HepG2 (cell line): ENCODE data around the gene HNRNPM. TPM values are rescaled to one million over a fixed set of nuclear protein-coding genes. Genes with fewer than 3 reads are reported as not detected.
A peak's percentile ranks its signal among the peaks of the same experiment; 100 is the strongest.

Experiments used
- ARID4A ChIP-seq: sonication (generic); formaldehyde crosslinking; IDR thresholded peaks from 2 replicates; pipeline ENCODE4 v1.5.0; 2020; ENCODE audit warnings: mild to moderate bottlenecking, missing genetic modification reagents, borderline replicate concordance
- ATF6 ChIP-seq: sonication (generic); formaldehyde crosslinking; conservative IDR thresholded peaks from 2 replicates; pipeline ENCODE4 v1.4.0; 2020; ENCODE audit warnings: missing genetic modification reagents
- BCL3 ChIP-seq: sonication (generic); formaldehyde crosslinking; IDR thresholded peaks from 2 replicates; pipeline ENCODE4 v1.5.1; 2020; ENCODE audit warnings: mild to moderate bottlenecking, missing genetic modification reagents, moderate library complexity
- FOXP4 ChIP-seq: sonication (generic); formaldehyde crosslinking; IDR thresholded peaks from 2 replicates; pipeline ENCODE4 v1.4.0; 2020; ENCODE audit warnings: missing genetic modification reagents
- HNRNPL ChIP-seq: fragments of 200-400 bp; formaldehyde crosslinking; IDR thresholded peaks from 2 replicates; pipeline ENCODE4 v1.6.1; 2017; ENCODE audit warnings: mild to moderate bottlenecking, low read depth, low read length
- MED13 ChIP-seq: sonication (generic); formaldehyde crosslinking; IDR thresholded peaks from 2 replicates; pipeline ENCODE4 v1.5.0; 2020; ENCODE audit warnings: missing genetic modification reagents
- MEF2D ChIP-seq: sonication (generic); formaldehyde crosslinking; IDR thresholded peaks from 2 replicates; pipeline ENCODE4 v1.5.1; 2020; ENCODE audit warnings: mild to moderate bottlenecking, missing genetic modification reagents
- NR2F2 ChIP-seq: IDR thresholded peaks from 2 replicates; pipeline ENCODE4 v1.6.1; 2012; ENCODE audit warnings: low read depth, inconsistent platforms, borderline replicate concordance
- POLR2A ChIP-seq, 2 experiments: IDR thresholded peaks; 2 replicates each; pipeline ENCODE4 v1.6.1; 2011; ENCODE audit warnings: low read depth in 2 of 2, low read length in 2 of 2, mild to moderate bottlenecking in 1 of 2, moderate library complexity in 1 of 2; ENCODE audit not compliant: insufficient read depth in 1 of 2
- SALL1 ChIP-seq: sonication (generic); formaldehyde crosslinking; IDR thresholded peaks from 2 replicates; pipeline ENCODE4 v1.8.0; 2022; ENCODE audit warnings: mild to moderate bottlenecking, missing genetic modification reagents
- TFE3 ChIP-seq: IDR thresholded peaks from 2 replicates; pipeline ENCODE4 v1.6.1; 2016
- ZBTB7A ChIP-seq: sonication (generic); formaldehyde crosslinking; IDR thresholded peaks from 2 replicates; pipeline ENCODE4 v1.8.0; 2022; ENCODE audit warnings: mild to moderate bottlenecking, missing genetic modification reagents
- ZNF292 ChIP-seq: sonication (generic); formaldehyde crosslinking; IDR thresholded peaks from 2 replicates; pipeline ENCODE4 v1.8.1; 2022; ENCODE audit warnings: mild to moderate bottlenecking, low read depth, missing genetic modification reagents, borderline replicate concordance
- ZNF317 ChIP-seq: sonication (generic); formaldehyde crosslinking; IDR thresholded peaks from 2 replicates; pipeline ENCODE4 v1.5.0; 2020; ENCODE audit warnings: mild to moderate bottlenecking, missing genetic modification reagents
- ZNF564 ChIP-seq: sonication (generic); formaldehyde crosslinking; IDR thresholded peaks from 2 replicates; pipeline ENCODE4 v1.8.1; 2023; ENCODE audit warnings: mild to moderate bottlenecking, missing genetic modification reagents
- ZNF782 ChIP-seq: sonication (generic); formaldehyde crosslinking; IDR thresholded peaks from 2 replicates; pipeline ENCODE4 v1.4.0; 2020; ENCODE audit warnings: missing genetic modification reagents, mild to moderate bottlenecking, borderline replicate concordance
- ZNF839 ChIP-seq: sonication (generic); formaldehyde crosslinking; IDR thresholded peaks from 2 replicates; pipeline ENCODE4 v1.4.0; 2020; ENCODE audit warnings: missing genetic modification reagents, mild to moderate bottlenecking, borderline replicate concordance
- polyA plus RNA-seq, 8 experiments: library from polyadenylated mRNA; depleted of rRNA in 3 of 8; stranded (reverse) in 7 of 8; unstranded in 1 of 8; fragments of >200 nt; fragmentation: Illumina TruSeq in 4 of 8; extraction: Trizol in 4 of 8; gene quantifications; 2 replicates each; pipeline versions ENCODE4 v1.2.1 to v1.2.3, GENCODE V29; 2011 to 2016; ENCODE audit warnings: low read depth in 4 of 8, missing spikeins in 1 of 8, mixed read lengths in 1 of 8; ENCODE audit not compliant: insufficient read depth in 1 of 8
- total RNA-seq, 5 experiments: library from RNA; depleted of rRNA; stranded (reverse); fragments of >200 nt; fragmentation: Illumina TruSeq; extraction: Trizol; gene quantifications; 2 replicates each; pipeline ENCODE4 v1.2.3, GENCODE V29; 2016; ENCODE audit warnings: low read depth in 1 of 5

Gene HNRNPM
- total and polyA plus RNA-seq, 2 of the 13 experiments (the other 11 are each of a cell fraction or from before 2014, with no cell fraction given): 56.7 to 102 TPM

- TF ChIP-seq ATF6 (CRISPR knock-in tag) (no peak), TFE3 (CRISPR knock-in tag) (peak; percentile 32; the same call in 1 of the 2 replicates), ZNF839 (CRISPR knock-in tag) (no peak), ARID4A (CRISPR knock-in tag) (peak; percentile 67; the same call in 1 of the 2 replicates), ZNF317 (CRISPR knock-in tag) (peak; percentile 36; the same call in 1 of the 2 replicates), ZNF564 (0 out of 2 replicates have a peak, but pooled peaks have one; percentile 29), MED13 (CRISPR knock-in tag) (peak; percentile 42; the same call in 1 of the 2 replicates), NR2F2 (peak; percentile 12; the same call in 1 of the 2 replicates), SALL1 (peak; percentile 59), HNRNPL (0 out of 2 replicates have a peak, but pooled peaks have one; percentile 15), FOXP4 (CRISPR knock-in tag) (0 out of 2 replicates have a peak, but pooled peaks have one; percentile 7), ZNF292 (CRISPR knock-in tag) (peak; percentile 70; the same call in 1 of the 2 replicates), ZNF782 (CRISPR knock-in tag) (0 out of 2 replicates have a peak, but pooled peaks have one; percentile 44), MEF2D (CRISPR knock-in tag) (peak; percentile 46; the same call in 1 of the 2 replicates), ZBTB7A (CRISPR knock-in tag) (peak; percentile 70; the same call in 1 of the 2 replicates), BCL3 (peak; percentile 54; the same call in 1 of the 2 replicates), POLR2A (IDR thresholded peaks at IDR 0.05; ENCODE audit: insufficient read depth in 1 of 2, low read depth in 2 of 2, low read length in 2 of 2) (peak; percentile 47 to 50; a peak in 2 of 4 replicates)
Observed at GRCh38 chr19:8505680-8506401, 61.1 kb downstream of the HNRNPM start (continued).
